Neural cell (in vitro differentiated cells): Measurements from ENCODE around the gene ARHGAP10. TPM values are rescaled to one million over a fixed set of nuclear protein-coding genes. Genes with fewer than 3 reads are reported as not detected.

Experiments
- H2AFZ ChIP-seq: fragments of 200-600, 300-800 bp; sonication (generic), shearing (Covaris generic); 2 replicates; pipeline ENCODE4 v1.6.0; 2014; ENCODE audit warnings: low read depth, mild to moderate bottlenecking, antibody characterized with exemption, low read length, moderate library complexity
- H3F3A ChIP-seq: fragments of 200-600 bp; shearing (Covaris generic); 2 replicates; pipeline ENCODE4 v1.6.1; 2016; ENCODE audit warnings: mild to moderate bottlenecking, moderate library complexity, mixed read lengths, antibody characterized with exemption, low read length; ENCODE audit not compliant: insufficient read depth, poor library complexity, severe bottlenecking
- H3K27ac ChIP-seq: fragments of 200-600, 300-800 bp; sonication (generic), shearing (Covaris generic); 2 replicates; pipeline ENCODE4 v1.5.1; 2014; ENCODE audit warnings: mild to moderate bottlenecking, low read length, moderate library complexity
- H3K27me3 ChIP-seq: fragments of 300-800, 200-600 bp; sonication (generic), shearing (Covaris generic); 2 replicates; pipeline ENCODE4 v1.6.0; 2014; ENCODE audit warnings: mild to moderate bottlenecking, low read depth, low read length, moderate library complexity; ENCODE audit not compliant: insufficient read depth
- H3K36me3 ChIP-seq: fragments of 300-800, 200-600 bp; sonication (generic), shearing (Covaris generic); 2 replicates; pipeline ENCODE4 v1.5.1; 2014; ENCODE audit warnings: mild to moderate bottlenecking, antibody characterized with exemption, low read length, moderate library complexity; ENCODE audit not compliant: insufficient read depth
- H3K4me2 ChIP-seq: fragments of 300-800, 200-600 bp; sonication (generic), shearing (Covaris generic); 2 replicates; pipeline ENCODE4 v1.6.0; 2014; ENCODE audit warnings: mild to moderate bottlenecking, low read length
- H3K4me3 ChIP-seq: fragments of 300-800, 200-600 bp; sonication (generic), shearing (Covaris generic); 2 replicates; pipeline ENCODE4 v1.5.1; 2014; ENCODE audit warnings: mild to moderate bottlenecking, low read length, moderate library complexity
- H3K79me2 ChIP-seq: fragments of 200-600 bp; shearing (Covaris generic); replicated peaks from 2 replicates; pipeline ENCODE4 v1.6.0; 2014; ENCODE audit warnings: mild to moderate bottlenecking, low read length, moderate library complexity; ENCODE audit not compliant: insufficient read depth
- H3K9ac ChIP-seq: fragments of 300-800, 200-600 bp; sonication (generic), shearing (Covaris generic); 2 replicates; pipeline ENCODE4 v1.6.1; 2016; ENCODE audit warnings: mild to moderate bottlenecking, low read length, mixed read lengths
- H3K9me2 ChIP-seq: fragments of 200-600 bp; shearing (Covaris generic); 2 replicates; pipeline ENCODE4 v1.6.1; 2016; ENCODE audit warnings: mild to moderate bottlenecking, low read length, mixed read lengths; ENCODE audit not compliant: insufficient read depth
- H3K9me3 ChIP-seq: fragments of 200-600, 300-800 bp; sonication (generic), shearing (Covaris generic); 2 replicates; pipeline ENCODE4 v1.6.1; 2016; ENCODE audit warnings: mild to moderate bottlenecking, mixed run types, low read length, moderate library complexity, mixed read lengths
- H4K20me1 ChIP-seq: fragments of 200-600 bp; shearing (Covaris generic); 2 replicates; pipeline ENCODE4 v1.6.1; 2016; ENCODE audit warnings: mild to moderate bottlenecking, mixed run types; ENCODE audit not compliant: insufficient read depth
- EP300 ChIP-seq: fragments of 450-650 bp; conservative IDR thresholded peaks from 2 replicates; pipeline ENCODE4 v1.6.1; 2014; ENCODE audit warnings: antibody characterized with exemption, mild to moderate bottlenecking, moderate library complexity; ENCODE audit not compliant: poor library complexity, severe bottlenecking
- EZH2 ChIP-seq: fragments of 200-600, 300-800 bp; shearing (Covaris generic), sonication (generic); IDR thresholded peaks from 2 replicates; pipeline ENCODE4 v1.6.1; 2014; ENCODE audit warnings: antibody characterized with exemption, low read length, borderline replicate concordance, mild to moderate bottlenecking; ENCODE audit not compliant: insufficient read depth, poor library complexity, severe bottlenecking
- MXI1 ChIP-seq: fragments of 450-650 bp; conservative IDR thresholded peaks from 2 replicates; pipeline ENCODE4 v1.6.1; 2014; ENCODE audit warnings: antibody characterized with exemption, mild to moderate bottlenecking; ENCODE audit not compliant: poor library complexity, severe bottlenecking
- POLR2AphosphoS5 ChIP-seq: IDR thresholded peaks from 2 replicates; pipeline ENCODE4 v1.6.1; 2012
- RAD21 ChIP-seq: fragments of 450-650 bp; conservative IDR thresholded peaks from 2 replicates; pipeline ENCODE4 v1.6.1; 2014; ENCODE audit warnings: antibody characterized with exemption, mild to moderate bottlenecking, moderate library complexity
- SMC3 ChIP-seq: fragments of 450-650 bp; conservative IDR thresholded peaks from 2 replicates; pipeline ENCODE4 v1.6.1; 2014; ENCODE audit warnings: antibody characterized with exemption, mild to moderate bottlenecking, moderate library complexity; ENCODE audit not compliant: poor library complexity
- TAF1 ChIP-seq: IDR thresholded peaks from 2 replicates; pipeline ENCODE4 v1.6.1; 2012; ENCODE audit warnings: low read depth
- polyA plus RNA-seq: library from polyadenylated mRNA; depleted of rRNA; stranded (reverse); fragments of >200 nt; gene quantifications from 2 replicates; pipeline ENCODE4 v1.2.3, GENCODE V29; 2014
- TF ChIP-seq, protein P1 (sequence below): IDR thresholded peaks from 2 replicates; pipeline ENCODE4 v1.6.1; 2012; ENCODE audit warnings: borderline replicate concordance
- TF ChIP-seq, protein P2 (sequence below): fragments of 450-650 bp; IDR thresholded peaks from 2 replicates; pipeline ENCODE4 v1.5.1; 2014; ENCODE audit warnings: antibody characterized with exemption, mild to moderate bottlenecking, moderate library complexity; ENCODE audit not compliant: poor library complexity, severe bottlenecking

The ARHGAP10 gene
- polyA plus RNA-seq, 1 donor from 2014 or later: 1.2 TPM

DNA sequence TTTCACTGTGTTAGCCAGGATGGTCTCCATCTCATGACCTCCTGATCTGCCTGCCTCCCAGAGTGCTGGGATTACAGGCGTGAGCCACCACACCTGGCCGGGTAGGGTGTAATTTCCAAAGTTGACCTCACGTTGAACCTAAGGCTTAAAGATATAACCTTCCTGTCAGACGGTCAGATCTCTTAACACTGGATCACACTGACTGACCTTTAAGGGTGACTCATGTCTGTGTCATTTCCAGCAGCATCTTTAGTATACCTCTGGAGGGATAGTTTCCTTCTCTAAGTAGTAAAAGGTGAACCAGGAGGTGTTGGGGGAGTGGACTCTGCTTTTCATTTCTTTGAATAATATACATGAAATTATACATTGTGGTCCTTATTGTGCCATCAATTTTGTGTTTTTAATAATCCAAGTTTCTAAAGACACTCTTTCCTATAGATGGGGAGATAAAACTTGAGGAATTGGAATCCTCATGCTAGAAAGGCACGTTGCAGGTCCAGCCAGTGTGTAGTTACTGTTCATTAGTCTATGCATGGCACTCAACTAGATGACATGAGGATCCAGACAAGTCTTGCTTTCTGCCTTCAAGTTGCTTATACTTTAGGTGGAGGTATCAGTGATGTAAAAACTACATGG lies 45.7 kb downstream of the ARHGAP10 start:
- H3K27ac ChIP-seq: no peak overlapping the region
- no peaks in the 10 kb centered on the region for H3K36me3 ChIP-seq
- no peaks in the 10 kb centered on the region for H3K79me2 ChIP-seq
- no peaks in the 10 kb centered on the region for H3K27me3 ChIP-seq
- TF ChIP-seq MXI1: no peak
- TF ChIP-seq RAD21: no peak
- no peak overlapping the region for H3K4me2 ChIP-seq
- H2AFZ ChIP-seq: no peak overlapping the region
- no peak overlapping the region for H3K9ac ChIP-seq
- no peaks in the 10 kb centered on the region for H3F3A ChIP-seq
- H3K9me3 ChIP-seq: no peaks in the 10 kb centered on the region
- H3K9me2 ChIP-seq: no peaks in the 10 kb centered on the region
- no peaks in the 10 kb centered on the region for H4K20me1 ChIP-seq
- H3K4me3 ChIP-seq: no peak overlapping the region

DNA sequence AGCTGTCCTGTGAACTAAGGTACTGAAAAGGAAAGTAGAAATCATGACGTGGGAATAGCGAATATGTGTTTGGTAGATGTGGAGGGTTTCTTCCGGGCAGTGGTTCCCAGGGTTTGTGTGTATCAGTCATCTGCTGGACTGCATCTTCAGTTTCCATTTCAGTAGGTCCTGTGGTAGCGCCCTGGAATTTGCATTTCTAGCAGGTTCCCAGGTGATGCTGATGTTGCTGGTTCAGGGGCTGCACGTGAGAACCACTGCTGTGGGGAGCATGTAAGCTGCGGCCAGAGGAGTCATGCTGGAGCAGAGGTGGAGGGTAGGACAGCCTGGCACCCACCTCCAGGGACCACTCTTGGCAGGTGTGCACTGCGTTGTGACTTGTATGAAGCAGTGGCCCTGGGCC lies 47.1 kb downstream of the ARHGAP10 start:
- Histone ChIP-seq H4K20me1 (no peaks in the 10 kb centered on the region), H3K79me2 (no peaks in the 10 kb centered on the region), H3K4me2 (no peak overlapping the region), H3K4me3 (no peak overlapping the region), H3K9me2 (no peaks in the 10 kb centered on the region), H3F3A (no peaks in the 10 kb centered on the region), H3K9ac (no peak overlapping the region), H2AFZ (no peak overlapping the region), H3K27ac (no peak overlapping the region), H3K27me3 (no peaks in the 10 kb centered on the region), H3K9me3 (no peaks in the 10 kb centered on the region), H3K36me3 (no peaks in the 10 kb centered on the region)
- TF ChIP-seq RAD21 (no peak), POLR2AphosphoS5 (no peak), MXI1 (no peak), EZH2 (no peak), EP300 (no peak), TAF1 (no peak), SMC3 (no peak)
- TF ChIP-seq, protein P1, sequence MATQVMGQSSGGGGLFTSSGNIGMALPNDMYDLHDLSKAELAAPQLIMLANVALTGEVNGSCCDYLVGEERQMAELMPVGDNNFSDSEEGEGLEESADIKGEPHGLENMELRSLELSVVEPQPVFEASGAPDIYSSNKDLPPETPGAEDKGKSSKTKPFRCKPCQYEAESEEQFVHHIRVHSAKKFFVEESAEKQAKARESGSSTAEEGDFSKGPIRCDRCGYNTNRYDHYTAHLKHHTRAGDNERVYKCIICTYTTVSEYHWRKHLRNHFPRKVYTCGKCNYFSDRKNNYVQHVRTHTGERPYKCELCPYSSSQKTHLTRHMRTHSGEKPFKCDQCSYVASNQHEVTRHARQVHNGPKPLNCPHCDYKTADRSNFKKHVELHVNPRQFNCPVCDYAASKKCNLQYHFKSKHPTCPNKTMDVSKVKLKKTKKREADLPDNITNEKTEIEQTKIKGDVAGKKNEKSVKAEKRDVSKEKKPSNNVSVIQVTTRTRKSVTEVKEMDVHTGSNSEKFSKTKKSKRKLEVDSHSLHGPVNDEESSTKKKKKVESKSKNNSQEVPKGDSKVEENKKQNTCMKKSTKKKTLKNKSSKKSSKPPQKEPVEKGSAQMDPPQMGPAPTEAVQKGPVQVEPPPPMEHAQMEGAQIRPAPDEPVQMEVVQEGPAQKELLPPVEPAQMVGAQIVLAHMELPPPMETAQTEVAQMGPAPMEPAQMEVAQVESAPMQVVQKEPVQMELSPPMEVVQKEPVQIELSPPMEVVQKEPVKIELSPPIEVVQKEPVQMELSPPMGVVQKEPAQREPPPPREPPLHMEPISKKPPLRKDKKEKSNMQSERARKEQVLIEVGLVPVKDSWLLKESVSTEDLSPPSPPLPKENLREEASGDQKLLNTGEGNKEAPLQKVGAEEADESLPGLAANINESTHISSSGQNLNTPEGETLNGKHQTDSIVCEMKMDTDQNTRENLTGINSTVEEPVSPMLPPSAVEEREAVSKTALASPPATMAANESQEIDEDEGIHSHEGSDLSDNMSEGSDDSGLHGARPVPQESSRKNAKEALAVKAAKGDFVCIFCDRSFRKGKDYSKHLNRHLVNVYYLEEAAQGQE: no peak
- TF ChIP-seq, protein P2, sequence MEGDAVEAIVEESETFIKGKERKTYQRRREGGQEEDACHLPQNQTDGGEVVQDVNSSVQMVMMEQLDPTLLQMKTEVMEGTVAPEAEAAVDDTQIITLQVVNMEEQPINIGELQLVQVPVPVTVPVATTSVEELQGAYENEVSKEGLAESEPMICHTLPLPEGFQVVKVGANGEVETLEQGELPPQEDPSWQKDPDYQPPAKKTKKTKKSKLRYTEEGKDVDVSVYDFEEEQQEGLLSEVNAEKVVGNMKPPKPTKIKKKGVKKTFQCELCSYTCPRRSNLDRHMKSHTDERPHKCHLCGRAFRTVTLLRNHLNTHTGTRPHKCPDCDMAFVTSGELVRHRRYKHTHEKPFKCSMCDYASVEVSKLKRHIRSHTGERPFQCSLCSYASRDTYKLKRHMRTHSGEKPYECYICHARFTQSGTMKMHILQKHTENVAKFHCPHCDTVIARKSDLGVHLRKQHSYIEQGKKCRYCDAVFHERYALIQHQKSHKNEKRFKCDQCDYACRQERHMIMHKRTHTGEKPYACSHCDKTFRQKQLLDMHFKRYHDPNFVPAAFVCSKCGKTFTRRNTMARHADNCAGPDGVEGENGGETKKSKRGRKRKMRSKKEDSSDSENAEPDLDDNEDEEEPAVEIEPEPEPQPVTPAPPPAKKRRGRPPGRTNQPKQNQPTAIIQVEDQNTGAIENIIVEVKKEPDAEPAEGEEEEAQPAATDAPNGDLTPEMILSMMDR: no peak

DNA sequence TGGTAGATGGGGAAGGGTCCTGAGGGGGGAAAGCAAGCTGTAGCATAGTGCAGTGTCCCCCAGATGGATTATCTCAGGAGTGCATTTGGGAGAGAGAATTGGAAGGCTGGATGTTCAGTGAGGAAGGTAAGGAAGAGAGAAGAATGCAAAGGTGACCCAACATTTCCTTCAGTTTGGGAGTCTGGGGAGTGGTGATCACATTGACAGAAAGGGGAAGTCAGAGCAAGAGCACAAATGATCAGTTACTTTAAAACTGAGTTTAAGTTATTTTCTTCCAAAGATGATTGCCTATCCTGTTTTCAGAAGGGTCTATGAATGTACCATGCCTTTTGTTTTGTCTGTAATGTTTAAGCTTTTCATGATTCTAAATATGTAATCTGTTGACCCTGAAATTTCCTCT lies 47.6 kb downstream of the ARHGAP10 start:
- TF ChIP-seq SMC3: no peak
- TF ChIP-seq EP300: no peak
- TF ChIP-seq, protein P2: no peak
- no peak for TF ChIP-seq MXI1
- TF ChIP-seq POLR2AphosphoS5: no peak
- TF ChIP-seq RAD21: no peak
- no peak for TF ChIP-seq EZH2
- no peak for TF ChIP-seq TAF1
- TF ChIP-seq, protein P1: no peak
- no peaks in the 10 kb centered on the region for H3F3A ChIP-seq
- H3K36me3 ChIP-seq: no peaks in the 10 kb centered on the region
- H3K9me2 ChIP-seq: no peaks in the 10 kb centered on the region
- H3K27ac ChIP-seq: no peak overlapping the region
- no peaks in the 10 kb centered on the region for H3K79me2 ChIP-seq
- H3K27me3 ChIP-seq: no peaks in the 10 kb centered on the region
- H4K20me1 ChIP-seq: no peaks in the 10 kb centered on the region
- no peak overlapping the region for H3K4me2 ChIP-seq
- H2AFZ ChIP-seq: no peak overlapping the region
- no peak overlapping the region for H3K4me3 ChIP-seq
- H3K9me3 ChIP-seq: no peaks in the 10 kb centered on the region
- H3K9ac ChIP-seq: no peak overlapping the region
